ENCODE measurements around the gene SERPINE1.

The SERPINE1 gene

GRCh38 chr7:101172005-101172853, 45.3 kb downstream of the SERPINE1 start:
- peak; percentile 95 for DNase-seq

GRCh38 chr7:101172854-101173751, 46.2 kb downstream of the SERPINE1 start:
- peak; percentile 93 for DNase-seq

GRCh38 chr7:101173752-101174244, 46.9 kb downstream of the SERPINE1 start:
- peak; percentile 70 for DNase-seq

DNA sequence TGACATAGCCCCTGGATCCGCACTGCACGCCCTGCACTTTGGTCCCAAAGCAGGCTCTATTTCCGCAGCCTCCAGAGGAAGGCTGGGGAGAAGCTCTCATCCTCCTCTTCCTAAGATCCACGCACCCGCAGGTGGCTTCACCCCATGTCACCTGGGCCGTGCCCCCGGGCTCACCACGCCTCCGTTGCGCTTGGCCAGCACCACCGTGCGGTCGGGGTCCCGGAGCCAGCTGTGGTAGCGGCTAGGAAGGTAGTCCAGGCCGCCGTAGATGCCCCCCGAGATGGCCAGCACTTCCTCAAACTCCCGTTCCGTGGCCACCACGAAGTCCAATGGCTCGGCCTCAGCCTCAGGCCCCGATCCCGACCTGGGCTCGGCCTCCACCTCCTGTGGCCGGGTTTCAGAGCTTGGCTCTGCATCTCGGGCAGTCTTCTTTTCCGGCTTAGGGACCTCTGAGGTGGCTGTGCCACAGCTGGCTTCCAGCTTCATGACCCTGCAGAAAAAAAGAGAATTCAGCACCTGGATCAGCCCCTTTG, 47.5 kb downstream of the SERPINE1 start:
- DNase-seq: no peak

DNA sequence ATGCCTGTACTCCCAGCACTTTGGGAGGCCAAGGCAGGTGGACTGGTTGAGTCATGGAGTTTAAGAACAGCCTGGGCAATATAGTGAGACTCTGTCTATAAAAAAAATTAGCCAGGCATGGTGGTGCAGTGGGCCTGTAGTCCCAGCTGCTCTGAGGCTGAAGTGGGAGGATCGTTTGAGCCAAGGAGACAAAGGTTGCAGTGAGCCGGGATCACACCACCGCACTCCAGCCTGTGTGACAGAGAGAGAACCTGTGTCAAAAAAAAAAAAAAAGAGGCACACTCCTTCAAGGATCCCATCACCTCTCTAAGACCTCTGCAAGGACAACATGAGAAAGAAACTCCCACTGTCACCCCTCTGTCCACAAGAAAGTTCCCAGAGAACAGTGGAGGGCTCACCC, 48.8 kb downstream of the SERPINE1 start:
- DNase-seq: no peak

DNA sequence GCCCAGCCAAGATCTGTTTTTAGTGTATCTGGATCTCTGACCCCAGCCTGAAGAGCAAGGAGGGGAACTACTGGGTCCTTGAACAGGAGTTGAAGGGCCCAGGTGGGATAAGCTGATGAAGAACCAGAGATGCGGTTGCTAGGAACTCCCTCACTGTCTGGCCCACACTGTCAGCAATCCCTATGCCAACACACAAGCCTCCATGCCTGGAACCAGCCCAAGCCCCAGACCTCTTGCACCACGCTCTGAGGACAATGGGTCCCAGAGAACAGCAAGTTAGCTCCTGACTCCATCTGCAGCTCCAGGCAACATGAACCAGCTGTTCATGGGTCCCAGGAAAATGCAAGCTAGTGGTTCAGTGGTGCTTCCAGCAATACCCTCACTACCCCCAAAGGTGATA, 50.7 kb downstream of the SERPINE1 start:
- DNase-seq: no peak

DNA sequence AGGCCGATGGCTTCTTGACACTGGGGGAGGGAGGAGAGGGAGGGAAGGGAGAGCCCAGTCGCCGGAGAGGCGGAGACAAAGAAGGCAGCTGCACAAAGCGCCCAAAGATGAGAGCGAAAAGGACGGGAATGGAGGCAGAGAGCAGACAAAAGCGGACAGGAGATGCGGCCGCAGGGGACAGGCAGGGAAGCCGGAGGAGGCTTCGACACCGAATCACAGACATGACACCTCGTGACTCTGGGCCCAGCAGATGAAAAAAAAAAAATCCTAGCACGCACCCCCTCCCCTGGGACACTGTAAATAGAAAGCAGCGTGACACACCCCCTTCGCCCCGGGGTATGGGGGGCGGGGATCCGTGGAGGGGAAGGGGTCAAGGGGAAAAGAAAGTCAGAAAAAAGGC, 52.2 kb downstream of the SERPINE1 start:
- peak; percentile 81 for DNase-seq

DNA sequence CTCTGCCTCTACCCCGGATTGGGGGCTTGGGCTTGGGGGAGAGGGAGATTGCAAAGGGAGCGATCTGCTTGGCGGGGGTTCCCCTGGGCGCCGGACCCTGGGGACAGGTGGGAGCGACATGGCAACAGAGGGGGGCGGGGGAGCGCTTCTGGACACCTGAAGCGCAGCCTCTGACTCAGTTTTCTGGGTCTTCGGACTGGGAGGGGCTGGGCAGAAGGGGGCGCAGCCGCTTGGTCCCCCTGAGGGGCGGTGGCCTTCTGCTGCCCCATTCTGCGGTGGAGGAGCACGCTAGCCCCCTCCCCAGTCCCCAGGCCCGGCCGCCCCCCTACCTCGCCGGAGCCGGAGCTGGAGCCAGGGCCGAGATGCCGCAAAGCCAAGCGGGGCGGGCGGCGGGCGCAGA, 52.8 kb downstream of the SERPINE1 start:
- no peak for DNase-seq

- no peak for DNase-seq
These were observed 53.3 kb downstream of the SERPINE1 start, which contains the start of gene NAT16 for GRCh38 chr7:101180130-101180755. Gene NAT16 (minus strand): TSS chr7:101180293. CDS start chr7:101174807, 5,486 bp downstream.

GRCh38 chr7:101185258-101185839, 58.4 kb downstream of the SERPINE1 start:
- DNase-seq: no peak

- DNase-seq: no peak
These were observed 59.3 kb downstream of the SERPINE1 start for GRCh38 chr7:101186194-101186593.

- no peak for DNase-seq
These were observed 60.0 kb downstream of the SERPINE1 start for GRCh38 chr7:101186844-101187428.

Measured in DMS53 (cell line).